Measurements from ENCODE around the gene CELF2.
"Not testable (repeated sequence)": the region's sequence is repeated elsewhere in the genome, so short reads cannot be mapped to it uniquely, and the experiment has no call there.

Gene CELF2

DNA sequence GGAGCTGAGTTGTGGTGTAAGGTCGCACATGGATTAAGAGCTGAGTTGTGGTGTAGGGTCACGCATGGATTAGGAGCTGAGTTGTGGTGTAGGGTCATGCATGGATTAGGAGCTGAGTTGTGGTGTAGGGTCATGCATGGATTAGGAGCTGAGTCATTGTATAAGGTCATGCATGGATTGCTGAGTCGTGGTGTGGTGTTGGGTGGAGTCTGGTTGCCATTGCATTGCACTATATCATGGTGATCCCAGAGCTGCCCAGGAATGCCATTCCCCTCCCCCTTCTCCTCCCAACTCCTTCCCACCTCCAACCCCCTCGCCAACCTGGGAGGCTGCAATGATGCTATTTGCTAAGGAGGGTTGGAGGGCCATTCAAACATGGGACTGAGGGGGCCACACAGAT lies 349.2 kb downstream of the CELF2 start:
- DNase-seq (ENCODE audit: low read depth in 2 of 3, low spot score in 2 of 3): not testable (repeated sequence)

- no peak for DNase-seq (ENCODE audit: low read depth in 2 of 3, low spot score in 2 of 3)
Measured at GRCh38 chr10:11367505-11367904, 349.8 kb downstream of the CELF2 start.

DNA sequence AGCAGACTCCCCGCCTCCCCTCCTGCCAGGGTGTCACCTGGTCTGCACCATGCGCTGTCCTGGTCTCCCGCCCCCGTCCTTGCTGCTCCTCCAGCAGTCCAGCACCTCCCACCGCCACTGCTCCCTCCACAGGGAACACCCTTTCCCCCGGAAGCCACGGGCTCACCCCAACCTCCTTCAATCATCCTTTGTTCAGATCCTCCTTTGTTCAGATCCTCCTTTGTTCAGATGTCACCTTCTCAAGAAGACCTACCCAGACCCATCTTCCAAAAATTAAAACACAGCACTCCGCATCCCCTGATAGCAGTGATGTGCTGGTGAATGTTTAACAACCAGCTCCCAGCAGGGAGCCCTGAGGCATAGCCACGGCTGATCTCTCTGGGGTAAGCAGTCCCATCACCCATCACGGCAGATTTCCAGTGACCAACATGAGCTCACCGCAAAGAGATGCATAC lies 356.1 kb downstream of the CELF2 start:
- no peak for DNase-seq (ENCODE audit: low read depth in 2 of 3, low spot score in 2 of 3)

DNA sequence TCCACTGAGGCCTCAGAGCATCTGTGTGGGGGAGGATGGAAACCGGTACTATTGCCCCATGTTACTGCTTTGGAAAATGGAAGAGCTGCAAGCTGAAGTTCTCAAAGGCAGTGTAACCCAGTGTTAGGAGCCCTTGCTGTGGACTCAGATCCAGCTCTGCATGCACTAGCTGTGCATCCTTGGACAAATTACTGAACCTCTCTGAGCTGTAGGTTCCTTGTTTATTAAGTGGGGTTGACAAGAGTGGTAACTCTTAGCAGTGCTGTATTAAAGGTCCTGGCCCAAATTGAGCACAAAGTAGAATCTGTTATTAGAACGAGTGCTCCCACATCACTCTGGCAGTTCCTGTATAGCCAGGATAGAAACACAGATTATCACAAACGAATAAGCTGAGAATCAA lies 359.6 kb downstream of the CELF2 start:
- DNase-seq (ENCODE audit: low read depth in 2 of 3, low spot score in 2 of 3): no peak

DNA sequence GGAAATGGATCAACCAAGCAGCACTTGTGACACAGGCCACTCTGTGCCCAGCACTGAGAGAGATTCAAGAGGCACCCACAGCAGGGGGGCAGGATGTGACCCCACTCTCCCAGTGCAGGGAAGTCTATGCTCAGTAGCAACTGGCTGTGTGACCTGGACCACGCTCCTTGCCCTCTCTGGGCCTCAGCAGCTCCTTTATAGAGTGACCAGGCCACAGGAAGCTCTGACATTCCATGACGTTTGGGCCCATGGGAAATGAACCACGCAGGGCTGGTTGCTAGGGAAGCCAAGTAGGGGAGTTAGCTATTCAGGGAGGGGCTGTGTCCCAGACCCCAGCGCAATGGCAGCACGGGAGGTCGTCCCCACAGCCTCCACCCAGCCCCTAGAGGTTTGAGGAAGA lies 361.2 kb downstream of the CELF2 start:
- no peak for DNase-seq (ENCODE audit: low read depth in 2 of 3, low spot score in 2 of 3)

GRCh38 chr10:11379771-11380170 lies 362.1 kb downstream of the CELF2 start:
- DNase-seq (ENCODE audit: low read depth in 2 of 3, low spot score in 2 of 3): no peak

DNA sequence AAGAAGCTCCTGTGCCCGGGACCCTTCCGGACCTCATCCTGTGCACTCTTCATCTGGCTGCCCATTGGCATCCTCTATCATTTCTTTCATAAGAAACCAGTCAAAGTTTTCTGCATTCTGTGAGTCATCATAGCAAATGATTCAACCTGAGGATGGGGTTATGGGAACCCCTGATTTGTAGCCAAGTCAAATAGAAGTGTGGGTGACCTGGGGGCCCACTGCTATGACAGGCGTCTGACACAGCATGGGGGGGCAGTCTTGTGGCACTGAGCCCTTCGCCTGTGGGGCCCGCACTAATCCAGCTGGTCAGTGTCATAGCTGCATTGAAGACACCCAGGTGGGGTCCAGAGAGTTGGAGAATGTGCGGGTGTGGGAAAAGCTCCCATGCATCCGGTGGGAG lies 363.4 kb downstream of the CELF2 start:
- no peak for DNase-seq (ENCODE audit: low read depth in 2 of 3, low spot score in 2 of 3)

DNA sequence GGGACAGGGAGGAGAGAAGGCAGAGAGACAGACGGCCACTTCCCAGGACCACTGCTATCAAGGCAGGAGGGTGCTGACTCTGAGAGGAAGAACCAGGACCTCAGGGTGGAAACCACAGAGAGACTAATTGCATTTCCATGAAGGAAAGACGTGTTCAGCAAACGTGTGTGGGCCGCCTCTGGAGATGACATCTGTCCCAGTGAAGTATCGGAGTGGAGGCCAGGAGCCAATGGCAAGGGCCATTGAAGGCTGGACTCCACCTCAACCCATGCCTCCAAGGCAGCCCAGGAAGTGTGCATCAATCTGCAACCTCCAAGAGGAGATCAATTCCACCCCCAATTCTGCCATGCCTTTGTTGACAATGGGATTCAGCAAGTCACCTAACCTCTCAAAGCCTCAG lies 363.8 kb downstream of the CELF2 start:
- no peak for DNase-seq (ENCODE audit: low read depth in 2 of 3, low spot score in 2 of 3)

DNA sequence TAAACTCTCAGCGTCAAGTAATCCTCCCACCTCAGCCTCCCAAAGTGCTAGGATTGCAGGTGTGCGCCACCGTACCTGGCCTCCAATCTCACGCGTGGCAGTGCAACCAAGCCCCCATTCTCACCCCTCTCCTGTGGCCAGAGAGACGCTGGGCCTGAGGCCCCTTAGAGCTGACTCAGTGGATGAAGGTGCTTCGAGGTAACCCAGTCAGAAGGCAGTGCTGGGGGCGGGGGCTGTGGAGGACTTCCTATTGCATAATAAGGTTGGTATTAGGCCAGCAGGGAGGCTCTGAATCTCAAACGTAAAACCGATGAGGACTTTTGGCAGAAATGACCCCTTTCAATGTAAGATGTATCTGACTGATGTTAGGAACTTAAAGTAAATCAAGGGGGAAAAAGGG lies 364.5 kb downstream of the CELF2 start:
- DNase-seq (ENCODE audit: low read depth in 2 of 3, low spot score in 2 of 3): no peak

GRCh38 chr10:11386044-11386443 lies 368.4 kb downstream of the CELF2 start:
- no peak for DNase-seq (ENCODE audit: low read depth in 2 of 3, low spot score in 2 of 3)
